CD4-positive, alpha-beta T cell (primary cell): ENCODE measurements around the gene CD40. TPM values are rescaled to one million over a fixed set of nuclear protein-coding genes. Genes with fewer than 3 reads are reported as not detected.

ENCODE experiments used
- ATAC-seq: fragments of 200-7000 bp; cut with Tn5 transposase; one replicate; pipeline ENCODE4 v1.10.0; 2022; ENCODE audit warnings: mild to moderate bottlenecking; ENCODE audit not compliant: poor library complexity
- CTCF ChIA-PET: fragments of 350-600 bp; sonication (Branson Sonifier 250); formaldehyde crosslinking; loops from one replicate; lab custom pipeline; 2021; ENCODE audit warnings: antibody characterized with exemption, inconsistent platforms; lab: Charles Lee
- POLR2A ChIA-PET: fragments of 350-600 bp; sonication (Branson Sonifier 250); formaldehyde crosslinking; loops from one replicate; lab custom pipeline; 2021; ENCODE audit warnings: antibody characterized with exemption, inconsistent platforms; lab: Charles Lee
- DNase-seq, 14 experiments: peaks; one replicate each; pipeline ENCODE4 v3.0.0-alpha.2; 2013 to 2020; ENCODE audit warnings: mixed read lengths in 2 of 14
- H3K27ac ChIP-seq, 2 donors: one replicate each; pipeline versions ENCODE4 v1.5.1 to v1.7.0; 2013; ENCODE audit warnings: low read length in 2 of 2, low read depth in 1 of 2, mild to moderate bottlenecking in 1 of 2
- H3K27me3 ChIP-seq, 2 experiments: 1 replicate in 1 of 2; 2 replicates in 1 of 2; pipeline versions ENCODE4 v1.6.1 to v1.7.0; 2013; ENCODE audit warnings: low read length in 2 of 2, control low read depth in 1 of 2, mild to moderate bottlenecking in 1 of 2, moderate library complexity in 1 of 2; ENCODE audit not compliant: insufficient read depth in 2 of 2, control insufficient read depth in 1 of 2
- H3K36me3 ChIP-seq: one replicate; pipeline ENCODE4 v1.6.1; 2013; ENCODE audit warnings: low read length, control low read depth; ENCODE audit not compliant: insufficient read depth
- H3K4me1 ChIP-seq: one replicate; pipeline ENCODE4 v1.6.1; 2013; ENCODE audit warnings: low read length, control low read depth; ENCODE audit not compliant: insufficient read depth
- H3K4me3 ChIP-seq: one replicate; pipeline ENCODE4 v1.5.1; 2013; ENCODE audit warnings: mild to moderate bottlenecking, low read length, moderate library complexity
- H3K9me3 ChIP-seq, 2 experiments: 1 replicate in 1 of 2; 2 replicates in 1 of 2; pipeline versions ENCODE4 v1.6.1 to v1.7.0; 2013; ENCODE audit warnings: low read length in 2 of 2, mild to moderate bottlenecking in 2 of 2, control low read depth in 1 of 2, moderate library complexity in 1 of 2; ENCODE audit not compliant: control insufficient read depth in 1 of 2, insufficient read depth in 1 of 2
- H3K27ac Mint-ChIP-seq: one replicate; pipeline ENCODE4 v1.8.0; 2020; ENCODE audit warnings: mixed read lengths
- H3K27me3 Mint-ChIP-seq: one replicate; pipeline ENCODE4 v1.8.0; 2021; ENCODE audit warnings: mixed read lengths
- H3K36me3 Mint-ChIP-seq: one replicate; pipeline ENCODE4 v1.8.0; 2021; ENCODE audit warnings: low read depth, mixed read lengths
- H3K4me1 Mint-ChIP-seq: one replicate; pipeline ENCODE4 v1.8.0; 2021; ENCODE audit warnings: low read depth, mixed read lengths
- H3K4me3 Mint-ChIP-seq: one replicate; pipeline ENCODE4 v1.8.0; 2020; ENCODE audit warnings: mild to moderate bottlenecking, mixed read lengths
- H3K9me3 Mint-ChIP-seq: one replicate; pipeline ENCODE4 v1.8.0; 2020; ENCODE audit warnings: mixed read lengths
- intact Hi-C, 2 experiments: fragments of 100-400 bp; cut with DNase I in 1 of 2; cut with micrococcal nuclease in 1 of 2; formaldehyde crosslinking; loops; one replicate each; pipeline versions ENCODE4 v1.15.1 to v1.9.0; 2023 to 2025; cut with DNase I, micrococcal nuclease
- total RNA-seq, 174 experiments: library from RNA in 2 of 174; stranded (reverse) in 2 of 174; gene quantifications; one replicate each; pipeline ENCODE4 v1.2.3 and lab custom pipeline; 2021 to 2026
- TF ChIP-seq, protein P1 (sequence below): fragments of 200-600 bp; IDR thresholded peaks from one replicate; pipeline ENCODE4 v1.8.0; 2022; ENCODE audit warnings: antibody characterized with exemption, mild to moderate bottlenecking

CD40 gene
- total RNA-seq, 2 experiments from 2014 or later = 1.0 to 1.2 TPM

GRCh38 chr20:46152824-46153586, 34.9 kb downstream of the CD40 start:
- Histone ChIP-seq H3K4me3 (no peak overlapping the region), H3K36me3 (no peaks in the 10 kb centered on the region), H3K4me1 (no peaks in the 10 kb centered on the region), H3K27me3 (peaks cover 0 to 4% of the 10 kb centered on the region in 2 experiments), H3K27ac (no peak overlapping the region), H3K9me3 (no peaks in the 10 kb centered on the region)
- ATAC-seq (no peak), DNase-seq (no peak)
- Mint-ChIP-seq H3K36me3 (no peaks in the 10 kb centered on the region), H3K27ac (no peak overlapping the region), H3K9me3 (no peaks in the 10 kb centered on the region), H3K27me3 (peaks cover 20% of the 10 kb centered on the region), H3K4me1 (no peaks in the 10 kb centered on the region), H3K4me3 (no peak overlapping the region)
- ChIA-PET POLR2A (no interaction called here), CTCF (no interaction called here)
- intact Hi-C loops = no loop called here
- TF ChIP-seq, protein P1, sequence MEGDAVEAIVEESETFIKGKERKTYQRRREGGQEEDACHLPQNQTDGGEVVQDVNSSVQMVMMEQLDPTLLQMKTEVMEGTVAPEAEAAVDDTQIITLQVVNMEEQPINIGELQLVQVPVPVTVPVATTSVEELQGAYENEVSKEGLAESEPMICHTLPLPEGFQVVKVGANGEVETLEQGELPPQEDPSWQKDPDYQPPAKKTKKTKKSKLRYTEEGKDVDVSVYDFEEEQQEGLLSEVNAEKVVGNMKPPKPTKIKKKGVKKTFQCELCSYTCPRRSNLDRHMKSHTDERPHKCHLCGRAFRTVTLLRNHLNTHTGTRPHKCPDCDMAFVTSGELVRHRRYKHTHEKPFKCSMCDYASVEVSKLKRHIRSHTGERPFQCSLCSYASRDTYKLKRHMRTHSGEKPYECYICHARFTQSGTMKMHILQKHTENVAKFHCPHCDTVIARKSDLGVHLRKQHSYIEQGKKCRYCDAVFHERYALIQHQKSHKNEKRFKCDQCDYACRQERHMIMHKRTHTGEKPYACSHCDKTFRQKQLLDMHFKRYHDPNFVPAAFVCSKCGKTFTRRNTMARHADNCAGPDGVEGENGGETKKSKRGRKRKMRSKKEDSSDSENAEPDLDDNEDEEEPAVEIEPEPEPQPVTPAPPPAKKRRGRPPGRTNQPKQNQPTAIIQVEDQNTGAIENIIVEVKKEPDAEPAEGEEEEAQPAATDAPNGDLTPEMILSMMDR = no peak

- no peaks in the 10 kb centered on the region for H3K4me1 Mint-ChIP-seq
- CTCF ChIA-PET = no interaction called here
- Histone ChIP-seq H3K27me3 (peaks cover 0 to 4% of the 10 kb centered on the region in 2 experiments), H3K27ac (no peak overlapping the region), H3K4me3 (no peak overlapping the region), H3K9me3 (no peaks in the 10 kb centered on the region), H3K36me3 (no peaks in the 10 kb centered on the region), H3K4me1 (no peaks in the 10 kb centered on the region)
- H3K36me3 Mint-ChIP-seq = no peaks in the 10 kb centered on the region
- POLR2A ChIA-PET = no interaction called here
- TF ChIP-seq, protein P1 = no peak
- DNase-seq (no peak), ATAC-seq (no peak)
- intact Hi-C loops = no loop called here
- no peak overlapping the region for H3K4me3 Mint-ChIP-seq
- H3K27me3 Mint-ChIP-seq = peaks cover 25% of the 10 kb centered on the region
- H3K9me3 Mint-ChIP-seq = no peaks in the 10 kb centered on the region
- no peak overlapping the region for H3K27ac Mint-ChIP-seq
Observed at GRCh38 chr20:46154305-46154704, 36.2 kb downstream of the CD40 start.

GRCh38 chr20:46154796-46155195, 36.7 kb downstream of the CD40 start:
- DNase-seq (no peak), ATAC-seq (no peak)
- H3K9me3 ChIP-seq = no peaks in the 10 kb centered on the region
- H3K4me1 ChIP-seq = no peaks in the 10 kb centered on the region
- H3K27me3 ChIP-seq = peaks cover 0 to 4% of the 10 kb centered on the region in 2 experiments
- ChIA-PET POLR2A (no interaction called here), CTCF (no interaction called here)
- Mint-ChIP-seq H3K36me3 (no peaks in the 10 kb centered on the region), H3K4me1 (no peaks in the 10 kb centered on the region), H3K4me3 (no peak overlapping the region), H3K9me3 (no peaks in the 10 kb centered on the region), H3K27ac (no peak overlapping the region), H3K27me3 (peaks cover 30% of the 10 kb centered on the region)
- intact Hi-C loops = no loop called here
- no peak overlapping the region for H3K27ac ChIP-seq
- TF ChIP-seq, protein P1 = no peak
- H3K4me3 ChIP-seq = no peak overlapping the region
- H3K36me3 ChIP-seq = no peaks in the 10 kb centered on the region
